Measurements from ENCODE around the gene LAMA2.

DNA sequence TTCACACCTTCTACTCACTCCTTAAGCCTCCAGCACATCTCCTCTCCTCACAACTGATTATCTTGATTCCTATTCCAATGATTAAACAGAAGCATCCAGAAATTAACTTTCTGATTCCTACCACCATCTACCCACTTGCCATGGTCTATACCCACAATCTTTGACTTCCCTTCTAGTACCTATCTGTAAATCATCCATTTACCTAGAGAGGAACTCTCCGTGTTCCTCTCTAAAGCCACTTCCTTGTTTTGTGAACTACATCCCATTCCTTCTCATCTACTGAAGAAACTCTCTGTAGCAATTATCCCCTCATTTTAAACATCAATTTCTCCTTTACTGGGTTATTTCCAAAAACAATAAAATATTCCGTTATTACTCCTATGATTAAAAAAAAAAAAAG is 659.8 kb downstream of the LAMA2 start:
- TF ChIP-seq EZH2phosphoT487 (IDR thresholded peaks at IDR 0.05; ENCODE audit: unreplicated experiment), result no peak
- no peak for TF ChIP-seq EZH2 (IDR thresholded peaks at IDR 0.05; ENCODE audit: low read depth, unreplicated experiment)
- TF ChIP-seq, protein P1, sequence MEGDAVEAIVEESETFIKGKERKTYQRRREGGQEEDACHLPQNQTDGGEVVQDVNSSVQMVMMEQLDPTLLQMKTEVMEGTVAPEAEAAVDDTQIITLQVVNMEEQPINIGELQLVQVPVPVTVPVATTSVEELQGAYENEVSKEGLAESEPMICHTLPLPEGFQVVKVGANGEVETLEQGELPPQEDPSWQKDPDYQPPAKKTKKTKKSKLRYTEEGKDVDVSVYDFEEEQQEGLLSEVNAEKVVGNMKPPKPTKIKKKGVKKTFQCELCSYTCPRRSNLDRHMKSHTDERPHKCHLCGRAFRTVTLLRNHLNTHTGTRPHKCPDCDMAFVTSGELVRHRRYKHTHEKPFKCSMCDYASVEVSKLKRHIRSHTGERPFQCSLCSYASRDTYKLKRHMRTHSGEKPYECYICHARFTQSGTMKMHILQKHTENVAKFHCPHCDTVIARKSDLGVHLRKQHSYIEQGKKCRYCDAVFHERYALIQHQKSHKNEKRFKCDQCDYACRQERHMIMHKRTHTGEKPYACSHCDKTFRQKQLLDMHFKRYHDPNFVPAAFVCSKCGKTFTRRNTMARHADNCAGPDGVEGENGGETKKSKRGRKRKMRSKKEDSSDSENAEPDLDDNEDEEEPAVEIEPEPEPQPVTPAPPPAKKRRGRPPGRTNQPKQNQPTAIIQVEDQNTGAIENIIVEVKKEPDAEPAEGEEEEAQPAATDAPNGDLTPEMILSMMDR (conservative IDR thresholded peaks at IDR 0.05; ENCODE audit: low read depth in 2 of 2), result no peak
- TF ChIP-seq POLR2AphosphoS5 (IDR thresholded peaks at IDR 0.05; ENCODE audit: low read depth), result no peak
- TF ChIP-seq, protein P2, sequence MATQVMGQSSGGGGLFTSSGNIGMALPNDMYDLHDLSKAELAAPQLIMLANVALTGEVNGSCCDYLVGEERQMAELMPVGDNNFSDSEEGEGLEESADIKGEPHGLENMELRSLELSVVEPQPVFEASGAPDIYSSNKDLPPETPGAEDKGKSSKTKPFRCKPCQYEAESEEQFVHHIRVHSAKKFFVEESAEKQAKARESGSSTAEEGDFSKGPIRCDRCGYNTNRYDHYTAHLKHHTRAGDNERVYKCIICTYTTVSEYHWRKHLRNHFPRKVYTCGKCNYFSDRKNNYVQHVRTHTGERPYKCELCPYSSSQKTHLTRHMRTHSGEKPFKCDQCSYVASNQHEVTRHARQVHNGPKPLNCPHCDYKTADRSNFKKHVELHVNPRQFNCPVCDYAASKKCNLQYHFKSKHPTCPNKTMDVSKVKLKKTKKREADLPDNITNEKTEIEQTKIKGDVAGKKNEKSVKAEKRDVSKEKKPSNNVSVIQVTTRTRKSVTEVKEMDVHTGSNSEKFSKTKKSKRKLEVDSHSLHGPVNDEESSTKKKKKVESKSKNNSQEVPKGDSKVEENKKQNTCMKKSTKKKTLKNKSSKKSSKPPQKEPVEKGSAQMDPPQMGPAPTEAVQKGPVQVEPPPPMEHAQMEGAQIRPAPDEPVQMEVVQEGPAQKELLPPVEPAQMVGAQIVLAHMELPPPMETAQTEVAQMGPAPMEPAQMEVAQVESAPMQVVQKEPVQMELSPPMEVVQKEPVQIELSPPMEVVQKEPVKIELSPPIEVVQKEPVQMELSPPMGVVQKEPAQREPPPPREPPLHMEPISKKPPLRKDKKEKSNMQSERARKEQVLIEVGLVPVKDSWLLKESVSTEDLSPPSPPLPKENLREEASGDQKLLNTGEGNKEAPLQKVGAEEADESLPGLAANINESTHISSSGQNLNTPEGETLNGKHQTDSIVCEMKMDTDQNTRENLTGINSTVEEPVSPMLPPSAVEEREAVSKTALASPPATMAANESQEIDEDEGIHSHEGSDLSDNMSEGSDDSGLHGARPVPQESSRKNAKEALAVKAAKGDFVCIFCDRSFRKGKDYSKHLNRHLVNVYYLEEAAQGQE (IDR thresholded peaks at IDR 0.05; ENCODE audit: unreplicated experiment), result no peak
- TF ChIP-seq CREB1 (CRISPR knock-in tag; IDR thresholded peaks at IDR 0.05; ENCODE audit: low read depth), result no peak
- no peak for TF ChIP-seq ZNF114 (CRISPR knock-in tag; IDR thresholded peaks at IDR 0.05)
- no peak for TF ChIP-seq ZNF331 (CRISPR knock-in tag; IDR thresholded peaks at IDR 0.05; ENCODE audit: low read depth)
- no peak for TF ChIP-seq JUNB (IDR thresholded peaks at IDR 0.05; ENCODE audit: unreplicated experiment)
- TF ChIP-seq NANOG (IDR thresholded peaks at IDR 0.05; ENCODE audit: borderline replicate concordance), result no peak
- TF ChIP-seq, protein P3, sequence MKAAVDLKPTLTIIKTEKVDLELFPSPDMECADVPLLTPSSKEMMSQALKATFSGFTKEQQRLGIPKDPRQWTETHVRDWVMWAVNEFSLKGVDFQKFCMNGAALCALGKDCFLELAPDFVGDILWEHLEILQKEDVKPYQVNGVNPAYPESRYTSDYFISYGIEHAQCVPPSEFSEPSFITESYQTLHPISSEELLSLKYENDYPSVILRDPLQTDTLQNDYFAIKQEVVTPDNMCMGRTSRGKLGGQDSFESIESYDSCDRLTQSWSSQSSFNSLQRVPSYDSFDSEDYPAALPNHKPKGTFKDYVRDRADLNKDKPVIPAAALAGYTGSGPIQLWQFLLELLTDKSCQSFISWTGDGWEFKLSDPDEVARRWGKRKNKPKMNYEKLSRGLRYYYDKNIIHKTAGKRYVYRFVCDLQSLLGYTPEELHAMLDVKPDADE (IDR thresholded peaks at IDR 0.05), result no peak
- TF ChIP-seq, protein P4, sequence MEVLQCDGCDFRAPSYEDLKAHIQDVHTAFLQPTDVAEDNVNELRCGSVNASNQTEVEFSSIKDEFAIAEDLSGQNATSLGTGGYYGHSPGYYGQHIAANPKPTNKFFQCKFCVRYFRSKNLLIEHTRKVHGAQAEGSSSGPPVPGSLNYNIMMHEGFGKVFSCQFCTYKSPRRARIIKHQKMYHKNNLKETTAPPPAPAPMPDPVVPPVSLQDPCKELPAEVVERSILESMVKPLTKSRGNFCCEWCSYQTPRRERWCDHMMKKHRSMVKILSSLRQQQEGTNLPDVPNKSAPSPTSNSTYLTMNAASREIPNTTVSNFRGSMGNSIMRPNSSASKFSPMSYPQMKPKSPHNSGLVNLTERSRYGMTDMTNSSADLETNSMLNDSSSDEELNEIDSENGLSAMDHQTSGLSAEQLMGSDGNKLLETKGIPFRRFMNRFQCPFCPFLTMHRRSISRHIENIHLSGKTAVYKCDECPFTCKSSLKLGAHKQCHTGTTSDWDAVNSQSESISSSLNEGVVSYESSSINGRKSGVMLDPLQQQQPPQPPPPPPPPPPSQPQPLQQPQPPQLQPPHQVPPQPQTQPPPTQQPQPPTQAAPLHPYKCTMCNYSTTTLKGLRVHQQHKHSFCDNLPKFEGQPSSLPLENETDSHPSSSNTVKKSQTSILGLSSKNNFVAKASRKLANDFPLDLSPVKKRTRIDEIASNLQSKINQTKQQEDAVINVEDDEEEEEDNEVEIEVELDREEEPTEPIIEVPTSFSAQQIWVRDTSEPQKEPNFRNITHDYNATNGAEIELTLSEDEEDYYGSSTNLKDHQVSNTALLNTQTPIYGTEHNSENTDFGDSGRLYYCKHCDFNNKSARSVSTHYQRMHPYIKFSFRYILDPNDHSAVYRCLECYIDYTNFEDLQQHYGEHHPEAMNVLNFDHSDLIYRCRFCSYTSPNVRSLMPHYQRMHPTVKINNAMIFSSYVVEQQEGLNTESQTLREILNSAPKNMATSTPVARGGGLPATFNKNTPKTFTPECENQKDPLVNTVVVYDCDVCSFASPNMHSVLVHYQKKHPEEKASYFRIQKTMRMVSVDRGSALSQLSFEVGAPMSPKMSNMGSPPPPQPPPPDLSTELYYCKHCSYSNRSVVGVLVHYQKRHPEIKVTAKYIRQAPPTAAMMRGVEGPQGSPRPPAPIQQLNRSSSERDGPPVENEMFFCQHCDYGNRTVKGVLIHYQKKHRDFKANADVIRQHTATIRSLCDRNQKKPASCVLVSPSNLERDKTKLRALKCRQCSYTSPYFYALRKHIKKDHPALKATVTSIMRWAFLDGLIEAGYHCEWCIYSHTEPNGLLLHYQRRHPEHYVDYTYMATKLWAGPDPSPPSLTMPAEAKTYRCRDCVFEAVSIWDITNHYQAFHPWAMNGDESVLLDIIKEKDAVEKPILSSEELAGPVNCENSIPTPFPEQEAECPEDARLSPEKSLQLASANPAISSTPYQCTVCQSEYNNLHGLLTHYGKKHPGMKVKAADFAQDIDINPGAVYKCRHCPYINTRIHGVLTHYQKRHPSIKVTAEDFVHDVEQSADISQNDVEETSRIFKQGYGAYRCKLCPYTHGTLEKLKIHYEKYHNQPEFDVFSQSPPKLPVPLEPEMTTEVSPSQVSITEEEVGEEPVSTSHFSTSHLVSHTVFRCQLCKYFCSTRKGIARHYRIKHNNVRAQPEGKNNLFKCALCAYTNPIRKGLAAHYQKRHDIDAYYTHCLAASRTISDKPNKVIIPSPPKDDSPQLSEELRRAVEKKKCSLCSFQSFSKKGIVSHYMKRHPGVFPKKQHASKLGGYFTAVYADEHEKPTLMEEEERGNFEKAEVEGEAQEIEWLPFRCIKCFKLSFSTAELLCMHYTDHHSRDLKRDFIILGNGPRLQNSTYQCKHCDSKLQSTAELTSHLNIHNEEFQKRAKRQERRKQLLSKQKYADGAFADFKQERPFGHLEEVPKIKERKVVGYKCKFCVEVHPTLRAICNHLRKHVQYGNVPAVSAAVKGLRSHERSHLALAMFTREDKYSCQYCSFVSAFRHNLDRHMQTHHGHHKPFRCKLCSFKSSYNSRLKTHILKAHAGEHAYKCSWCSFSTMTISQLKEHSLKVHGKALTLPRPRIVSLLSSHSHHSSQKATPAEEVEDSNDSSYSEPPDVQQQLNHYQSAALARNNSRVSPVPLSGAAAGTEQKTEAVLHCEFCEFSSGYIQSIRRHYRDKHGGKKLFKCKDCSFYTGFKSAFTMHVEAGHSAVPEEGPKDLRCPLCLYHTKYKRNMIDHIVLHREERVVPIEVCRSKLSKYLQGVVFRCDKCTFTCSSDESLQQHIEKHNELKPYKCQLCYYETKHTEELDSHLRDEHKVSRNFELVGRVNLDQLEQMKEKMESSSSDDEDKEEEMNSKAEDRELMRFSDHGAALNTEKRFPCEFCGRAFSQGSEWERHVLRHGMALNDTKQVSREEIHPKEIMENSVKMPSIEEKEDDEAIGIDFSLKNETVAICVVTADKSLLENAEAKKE (CRISPR knock-in tag; IDR thresholded peaks at IDR 0.05), result no peak
